Ascending aorta (tissue), 2 donors: ENCODE data around the gene LMX1B. TPM values are rescaled to one million over a fixed set of nuclear protein-coding genes. Genes with fewer than 3 reads are reported as not detected.
A peak's percentile ranks its signal among the peaks of the same experiment; 100 is the strongest.

ENCODE experiments used
- DNase-seq, 2 donors: peaks; one replicate each; pipeline ENCODE4 v3.0.0-alpha.2; 2019; ENCODE audit warnings: low spot score in 2 of 2
- H3K27ac ChIP-seq, 2 donors: fragments of 200-600 bp; sonication (generic); one replicate each; pipeline ENCODE4 v1.5.1; 2016 to 2017; ENCODE audit warnings: mild to moderate bottlenecking in 1 of 2
- H3K27me3 ChIP-seq: fragments of 200-600 bp; sonication (generic); one replicate; pipeline ENCODE4 v1.5.1; 2017
- H3K36me3 ChIP-seq, 2 donors: fragments of 200-600 bp; sonication (generic); one replicate each; pipeline ENCODE4 v1.5.1; 2016
- H3K4me1 ChIP-seq, 2 donors: fragments of 200-600 bp; sonication (generic); one replicate each; pipeline ENCODE4 v1.5.1; 2016 to 2017; ENCODE audit warnings: mild to moderate bottlenecking in 1 of 2
- H3K4me3 ChIP-seq, 2 donors: fragments of 200-600 bp; sonication (generic); one replicate each; pipeline ENCODE4 v1.5.1; 2016 to 2017; ENCODE audit warnings: mild to moderate bottlenecking in 1 of 2
- H3K9me3 ChIP-seq, 2 donors: fragments of 200-600 bp; sonication (generic); one replicate each; pipeline ENCODE4 v1.5.1; 2016
- intact Hi-C: fragments of 100-400 bp; cut with DNase I; formaldehyde crosslinking; loops from one replicate; pipeline ENCODE4 v1.15.1; 2023
- total RNA-seq: library from RNA; depleted of rRNA; stranded (reverse); fragments of >200 nt; gene quantifications from one replicate; pipeline ENCODE4 v1.1.0, GENCODE V29; 2016
- TF ChIP-seq, protein P1 (sequence below), 3 experiments: fragments of 200-600 bp in 2 of 3; fragments of 450-650 bp in 1 of 3; sonication (generic) in 2 of 3; IDR thresholded peaks; one replicate each; pipeline ENCODE4 v1.5.1; 2016 to 2019; ENCODE audit warnings: antibody characterized with exemption in 3 of 3, mild to moderate bottlenecking in 1 of 3, moderate library complexity in 1 of 3

Gene LMX1B
- total RNA-seq, 1 donor from 2014 or later: 1.9 TPM

- Histone ChIP-seq H3K4me1 (no peaks in the 10 kb centered on the region), H3K9me3 (no peaks in the 10 kb centered on the region), H3K4me3 (no peak overlapping the region), H3K36me3 (no peaks in the 10 kb centered on the region), H3K27me3 (peaks cover 9% of the 10 kb centered on the region), H3K27ac (no peak overlapping the region)
- intact Hi-C loops: no loop called here
- TF ChIP-seq, protein P1, sequence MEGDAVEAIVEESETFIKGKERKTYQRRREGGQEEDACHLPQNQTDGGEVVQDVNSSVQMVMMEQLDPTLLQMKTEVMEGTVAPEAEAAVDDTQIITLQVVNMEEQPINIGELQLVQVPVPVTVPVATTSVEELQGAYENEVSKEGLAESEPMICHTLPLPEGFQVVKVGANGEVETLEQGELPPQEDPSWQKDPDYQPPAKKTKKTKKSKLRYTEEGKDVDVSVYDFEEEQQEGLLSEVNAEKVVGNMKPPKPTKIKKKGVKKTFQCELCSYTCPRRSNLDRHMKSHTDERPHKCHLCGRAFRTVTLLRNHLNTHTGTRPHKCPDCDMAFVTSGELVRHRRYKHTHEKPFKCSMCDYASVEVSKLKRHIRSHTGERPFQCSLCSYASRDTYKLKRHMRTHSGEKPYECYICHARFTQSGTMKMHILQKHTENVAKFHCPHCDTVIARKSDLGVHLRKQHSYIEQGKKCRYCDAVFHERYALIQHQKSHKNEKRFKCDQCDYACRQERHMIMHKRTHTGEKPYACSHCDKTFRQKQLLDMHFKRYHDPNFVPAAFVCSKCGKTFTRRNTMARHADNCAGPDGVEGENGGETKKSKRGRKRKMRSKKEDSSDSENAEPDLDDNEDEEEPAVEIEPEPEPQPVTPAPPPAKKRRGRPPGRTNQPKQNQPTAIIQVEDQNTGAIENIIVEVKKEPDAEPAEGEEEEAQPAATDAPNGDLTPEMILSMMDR (IDR thresholded peaks at IDR 0.05): no peak
- DNase-seq: no peak
These were observed 68.5 kb downstream of the LMX1B start for GRCh38 chr9:126682113-126682810.

- peak overlapping the region; percentile 16 to 42 for H3K4me3 ChIP-seq
- no peaks in the 10 kb centered on the region for H3K36me3 ChIP-seq
- no peak for DNase-seq
- no peaks in the 10 kb centered on the region for H3K9me3 ChIP-seq
- no peaks in the 10 kb centered on the region for H3K4me1 ChIP-seq
- intact Hi-C loops: no loop called here
- H3K27ac ChIP-seq: no peak overlapping the region
- H3K27me3 ChIP-seq: peaks cover 9% of the 10 kb centered on the region
- TF ChIP-seq, protein P1 (IDR thresholded peaks at IDR 0.05): no peak
These were observed 69.4 kb downstream of the LMX1B start for GRCh38 chr9:126682928-126683697.

DNA sequence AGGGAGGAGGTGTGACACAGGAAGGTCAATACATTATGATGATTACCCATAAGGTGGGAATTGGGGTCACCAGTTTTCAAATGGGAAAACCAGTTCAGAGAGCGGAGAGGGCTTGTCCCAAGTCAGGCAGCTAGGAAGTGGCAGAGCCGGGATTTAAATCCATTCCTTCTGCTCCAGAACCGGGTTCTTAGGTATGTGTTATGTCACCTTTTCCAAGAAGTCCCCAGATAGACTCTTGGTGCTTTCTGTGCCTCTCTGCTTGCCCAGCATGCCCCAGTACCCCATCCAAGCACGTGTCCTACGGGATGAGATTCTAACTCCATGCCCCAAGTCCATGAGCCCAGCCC is 69.9 kb downstream of the LMX1B start:
- H3K27me3 ChIP-seq: peaks cover 9% of the 10 kb centered on the region
- TF ChIP-seq, protein P1 (IDR thresholded peaks at IDR 0.05): no peak
- no peak overlapping the region for H3K4me3 ChIP-seq

DNA sequence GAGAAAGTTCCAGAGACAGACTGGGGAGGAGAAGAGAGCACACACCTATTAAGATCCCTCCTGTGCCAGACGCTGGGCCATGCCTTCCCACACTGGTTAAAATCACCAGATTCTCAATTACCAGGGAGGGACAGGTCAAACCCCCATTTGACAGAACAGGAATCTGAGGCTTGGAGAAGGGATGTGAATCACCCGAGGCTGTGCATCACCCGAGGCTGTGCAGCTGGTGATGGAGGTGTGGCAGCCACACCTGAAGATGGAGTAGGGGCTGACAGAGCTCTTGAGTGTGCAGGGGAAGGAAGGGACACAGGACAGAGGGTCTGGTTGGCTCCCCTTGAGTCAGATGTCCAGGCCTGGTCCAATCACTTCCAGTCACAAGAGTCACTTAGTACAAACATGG is 70.6 kb downstream of the LMX1B start:
- no peak overlapping the region for H3K4me3 ChIP-seq
- H3K27me3 ChIP-seq: peaks cover 9% of the 10 kb centered on the region
- H3K27ac ChIP-seq: no peak overlapping the region
- no peaks in the 10 kb centered on the region for H3K36me3 ChIP-seq
- no peaks in the 10 kb centered on the region for H3K9me3 ChIP-seq
- no peak for DNase-seq
- no peaks in the 10 kb centered on the region for H3K4me1 ChIP-seq
- intact Hi-C loops: no loop called here
- TF ChIP-seq, protein P1 (IDR thresholded peaks at IDR 0.05): no peak

More for the DNA sequence above, 69.9 kb downstream of the LMX1B start:
- intact Hi-C loops: no loop called here
- no peak for DNase-seq
- no peak overlapping the region for H3K27ac ChIP-seq
- H3K4me1 ChIP-seq: no peaks in the 10 kb centered on the region
- H3K9me3 ChIP-seq: no peaks in the 10 kb centered on the region
- H3K36me3 ChIP-seq: no peaks in the 10 kb centered on the region

GRCh38 chr9:126684965-126685465 is 71.3 kb downstream of the LMX1B start:
- H3K9me3 ChIP-seq: no peaks in the 10 kb centered on the region
- H3K4me1 ChIP-seq: no peaks in the 10 kb centered on the region
- intact Hi-C loops: no loop called here
- TF ChIP-seq, protein P1 (IDR thresholded peaks at IDR 0.05): no peak
- H3K4me3 ChIP-seq: no peak overlapping the region
- H3K36me3 ChIP-seq: no peaks in the 10 kb centered on the region
- DNase-seq: no peak
- peaks cover 9% of the 10 kb centered on the region for H3K27me3 ChIP-seq
- no peak overlapping the region for H3K27ac ChIP-seq
